Mesendoderm (in vitro differentiated cells): ENCODE measurements around the gene CTDNEP1.
"Not testable (repeated sequence)": the region's sequence is repeated elsewhere in the genome, so short reads cannot be mapped to it uniquely, and the experiment has no call there.

ENCODE experiments used
- DNase-seq: peaks from one replicate; pipeline ENCODE4 v3.0.0; 2013
- H2AK5ac ChIP-seq: 2 replicates; pipeline ENCODE4 v1.6.1; 2013; ENCODE audit warnings: low read length, inconsistent platforms
- H2BK120ac ChIP-seq: 2 replicates; pipeline ENCODE4 v1.6.1; 2013; ENCODE audit warnings: low read depth, mild to moderate bottlenecking, low read length, moderate library complexity, mixed read lengths
- H2BK15ac ChIP-seq: replicated peaks from 2 replicates; pipeline ENCODE4 v1.6.1; 2013; ENCODE audit warnings: low read depth, mild to moderate bottlenecking, moderate library complexity
- H2BK5ac ChIP-seq: 2 replicates; pipeline ENCODE4 v1.6.1; 2013; ENCODE audit warnings: low read length, inconsistent platforms
- H3K18ac ChIP-seq: 2 replicates; pipeline ENCODE4 v1.6.1; 2013; ENCODE audit warnings: mild to moderate bottlenecking, low read length, mixed read lengths
- H3K23ac ChIP-seq: one replicate; pipeline ENCODE4 v1.6.1; 2013; ENCODE audit warnings: low read length
- H3K27ac ChIP-seq: 2 replicates; pipeline ENCODE4 v1.5.1; 2013; ENCODE audit warnings: low read depth, mild to moderate bottlenecking, inconsistent platforms, low read length, moderate library complexity
- H3K27me3 ChIP-seq: 2 replicates; pipeline ENCODE4 v1.6.1; 2013; ENCODE audit warnings: low read length, control low read depth, mild to moderate bottlenecking, inconsistent platforms; ENCODE audit not compliant: insufficient read depth, poor library complexity
- H3K36me3 ChIP-seq: 2 replicates; pipeline ENCODE4 v1.6.1; 2013; ENCODE audit warnings: low read length, inconsistent platforms; ENCODE audit not compliant: control insufficient read depth, insufficient read depth
- H3K4ac ChIP-seq: one replicate; pipeline ENCODE4 v1.6.1; 2013; ENCODE audit warnings: low read depth, mild to moderate bottlenecking, low read length, moderate library complexity
- H3K4me1 ChIP-seq: 2 replicates; pipeline ENCODE4 v1.6.1; 2013; ENCODE audit warnings: low read depth, low read length, inconsistent platforms; ENCODE audit not compliant: control insufficient read depth
- H3K4me2 ChIP-seq: 2 replicates; pipeline ENCODE4 v1.6.1; 2013; ENCODE audit warnings: low read length
- H3K4me3 ChIP-seq: 2 replicates; pipeline ENCODE4 v1.5.1; 2013; ENCODE audit warnings: mild to moderate bottlenecking, low read length
- H3K56ac ChIP-seq: one replicate; pipeline ENCODE4 v1.6.1; 2013; ENCODE audit warnings: low read length
- H3K79me1 ChIP-seq: 2 replicates; pipeline ENCODE4 v1.6.1; 2013; ENCODE audit warnings: low read length, inconsistent platforms
- H3K79me2 ChIP-seq: 2 replicates; pipeline ENCODE4 v1.6.1; 2013; ENCODE audit warnings: mild to moderate bottlenecking, low read length; ENCODE audit not compliant: control insufficient read depth, insufficient read depth
- H3K9ac ChIP-seq: 2 replicates; pipeline ENCODE4 v1.6.1; 2013; ENCODE audit warnings: low read length, inconsistent platforms
- H4K5ac ChIP-seq: one replicate; pipeline ENCODE4 v1.6.1; 2013; ENCODE audit warnings: low read length
- H4K8ac ChIP-seq: one replicate; pipeline ENCODE4 v1.6.1; 2013; ENCODE audit warnings: low read depth, mild to moderate bottlenecking, control low read depth, low read length, moderate library complexity
- WGBS: extraction: QIAGEN DNeasy Blood & Tissue Kit; methylation state at CpG from one replicate; pipeline ENCODE4 v1.1.7; 2013; ENCODE audit warnings: low lambda C conversion rate, missing lambda C conversion rate; ENCODE audit not compliant: insufficient coverage; ENCODE audit errors: extremely low coverage; 5-methylcytosine and 5-hydroxymethylcytosine counted together

The CTDNEP1 gene

GRCh38 chr17:7246779-7247178 lies 4.8 kb downstream of the CTDNEP1 start:
- Histone ChIP-seq H3K18ac (no peak overlapping the region), H3K23ac (no peak overlapping the region), H2BK5ac (no peak overlapping the region), H3K4me3 (no peak overlapping the region), H3K27ac (no peak overlapping the region), H3K4me1 (peaks cover 3% of the 10 kb centered on the region), H3K36me3 (peaks cover 3% of the 10 kb centered on the region), H3K4ac (no peak overlapping the region), H3K27me3 (no peaks in the 10 kb centered on the region), H3K79me2 (peaks cover 39% of the 10 kb centered on the region), H2BK120ac (no peak overlapping the region), H2BK15ac (no peak overlapping the region), H3K4me2 (no peak overlapping the region), H3K79me1 (peaks cover 8% of the 10 kb centered on the region), H4K5ac (no peak overlapping the region), H3K9ac (no peak overlapping the region), H2AK5ac (no peak overlapping the region), H4K8ac (no peak overlapping the region), H3K56ac (no peak overlapping the region)
- DNase-seq: no peak
- WGBS: no CpG with 5 or more reads among the region's 5 CpGs

- not testable (repeated sequence) for H3K36me3 ChIP-seq, H3K4me3 ChIP-seq, H3K4me2 ChIP-seq, H3K27me3 ChIP-seq, H2BK15ac ChIP-seq, H3K9ac ChIP-seq, H3K4me1 ChIP-seq, H4K8ac ChIP-seq, H3K23ac ChIP-seq, H2BK5ac ChIP-seq, H3K4ac ChIP-seq, H3K18ac ChIP-seq, H4K5ac ChIP-seq, H3K56ac ChIP-seq, H3K27ac ChIP-seq, H2BK120ac ChIP-seq, DNase-seq, H2AK5ac ChIP-seq
- peaks cover 36% of the 10 kb centered on the region for H3K79me2 ChIP-seq
- no CpG with 5 or more reads among the region's 10 CpGs for WGBS
- H3K79me1 ChIP-seq: peaks cover 13% of the 10 kb centered on the region
Measured at GRCh38 chr17:7243838-7244237, 7.7 kb downstream of the CTDNEP1 start.

- Histone ChIP-seq H2BK5ac (no peak overlapping the region), H2AK5ac (no peak overlapping the region), H3K4me1 (peaks cover 7% of the 10 kb centered on the region), H4K5ac (no peak overlapping the region), H4K8ac (no peak overlapping the region), H3K27me3 (no peaks in the 10 kb centered on the region), H2BK120ac (no peak overlapping the region), H3K4me2 (peak overlapping the region; percentile 88), H3K36me3 (peaks cover 6% of the 10 kb centered on the region), H3K56ac (peak overlapping the region; percentile 88), H3K4me3 (no peak overlapping the region), H2BK15ac (no peak overlapping the region), H3K4ac (no peak overlapping the region), H3K18ac (no peak overlapping the region), H3K23ac (no peak overlapping the region), H3K79me1 (peaks cover 12% of the 10 kb centered on the region), H3K9ac (peak overlapping the region; percentile 85), H3K79me2 (peaks cover 35% of the 10 kb centered on the region), H3K27ac (no peak overlapping the region)
- DNase-seq: no peak
- WGBS: no CpG with 5 or more reads among the region's 2 CpGs
Measured at GRCh38 chr17:7243453-7243729, 8.1 kb downstream of the CTDNEP1 start.

- peak overlapping the region; percentile 97 for H3K56ac ChIP-seq
- H3K4me3 ChIP-seq: peak overlapping the region; percentile 69
- peak; percentile 98 for DNase-seq
- H3K18ac ChIP-seq: peak overlapping the region; percentile 10
- H3K36me3 ChIP-seq: peaks cover 6% of the 10 kb centered on the region
- H3K27ac ChIP-seq: peak overlapping the region; percentile 87
- peaks cover 12% of the 10 kb centered on the region for H3K79me1 ChIP-seq
- no peak overlapping the region for H2BK120ac ChIP-seq
- no peak overlapping the region for H4K8ac ChIP-seq
- no CpG with 5 or more reads among the region's 49 CpGs for WGBS
- no peak overlapping the region for H2AK5ac ChIP-seq
- peaks cover 7% of the 10 kb centered on the region for H3K4me1 ChIP-seq
- peaks cover 32% of the 10 kb centered on the region for H3K79me2 ChIP-seq
- H3K4me2 ChIP-seq: peak overlapping the region; percentile 90
- H4K5ac ChIP-seq: no peak overlapping the region
- peak overlapping the region; percentile 72 for H2BK5ac ChIP-seq
- H3K4ac ChIP-seq: no peak overlapping the region
- H2BK15ac ChIP-seq: no peak overlapping the region
- H3K23ac ChIP-seq: no peak overlapping the region
- no peaks in the 10 kb centered on the region for H3K27me3 ChIP-seq
- peak overlapping the region; percentile 94 for H3K9ac ChIP-seq
Measured at GRCh38 chr17:7242717-7243452, 8.6 kb downstream of the CTDNEP1 start.

GRCh38 chr17:7241783-7242716 lies 9.5 kb downstream of the CTDNEP1 start, which contains the start of gene GABARAP:
TSS of gene GABARAP (minus strand) at chr17:7242449. CDS start at chr17:7242330, 119 bp downstream.
- H2AK5ac ChIP-seq: peak within 1 kb of the TSS; percentile 100
- no peak within 1 kb of the TSS for H4K5ac ChIP-seq
- peak within 1 kb of the TSS; percentile 100 for H3K56ac ChIP-seq
- no peak within 1 kb of the TSS for H2BK15ac ChIP-seq
- H3K79me1 ChIP-seq: peaks cover 11% of the 10 kb centered on the region
- H3K9ac ChIP-seq: peak within 1 kb of the TSS; percentile 100
- H3K4me3 ChIP-seq: peak within 1 kb of the TSS; percentile 69
- H3K36me3 ChIP-seq: peaks cover 7% of the 10 kb centered on the region
- H3K4me1 ChIP-seq: peaks cover 9% of the 10 kb centered on the region
- peak within 1 kb of the TSS; percentile 99 for H3K4me2 ChIP-seq
- H4K8ac ChIP-seq: peak within 1 kb of the TSS; percentile 28
- H3K79me2 ChIP-seq: peaks cover 34% of the 10 kb centered on the region
- H3K4ac ChIP-seq: peak within 1 kb of the TSS; percentile 64
- H3K18ac ChIP-seq: peak within 1 kb of the TSS; percentile 72
- no CpG with 5 or more reads among the region's 62 CpGs for WGBS
- H3K23ac ChIP-seq: peak within 1 kb of the TSS; percentile 15
- peak; percentile 93 for DNase-seq
- H2BK120ac ChIP-seq: no peak within 1 kb of the TSS
- no peaks in the 10 kb centered on the region for H3K27me3 ChIP-seq
- peak within 1 kb of the TSS; percentile 91 for H2BK5ac ChIP-seq
- H3K27ac ChIP-seq: peak within 1 kb of the TSS; percentile 92
